Measurements from ENCODE around the gene TMEM125.

The TMEM125 gene

GRCh38 chr1:43305926-43306687 lies 36.3 kb downstream of the TMEM125 start:
- TF ChIP-seq POLR2AphosphoS5 (IDR thresholded peaks at IDR 0.05; ENCODE audit: low read depth): no peak
- TF ChIP-seq, protein P1, sequence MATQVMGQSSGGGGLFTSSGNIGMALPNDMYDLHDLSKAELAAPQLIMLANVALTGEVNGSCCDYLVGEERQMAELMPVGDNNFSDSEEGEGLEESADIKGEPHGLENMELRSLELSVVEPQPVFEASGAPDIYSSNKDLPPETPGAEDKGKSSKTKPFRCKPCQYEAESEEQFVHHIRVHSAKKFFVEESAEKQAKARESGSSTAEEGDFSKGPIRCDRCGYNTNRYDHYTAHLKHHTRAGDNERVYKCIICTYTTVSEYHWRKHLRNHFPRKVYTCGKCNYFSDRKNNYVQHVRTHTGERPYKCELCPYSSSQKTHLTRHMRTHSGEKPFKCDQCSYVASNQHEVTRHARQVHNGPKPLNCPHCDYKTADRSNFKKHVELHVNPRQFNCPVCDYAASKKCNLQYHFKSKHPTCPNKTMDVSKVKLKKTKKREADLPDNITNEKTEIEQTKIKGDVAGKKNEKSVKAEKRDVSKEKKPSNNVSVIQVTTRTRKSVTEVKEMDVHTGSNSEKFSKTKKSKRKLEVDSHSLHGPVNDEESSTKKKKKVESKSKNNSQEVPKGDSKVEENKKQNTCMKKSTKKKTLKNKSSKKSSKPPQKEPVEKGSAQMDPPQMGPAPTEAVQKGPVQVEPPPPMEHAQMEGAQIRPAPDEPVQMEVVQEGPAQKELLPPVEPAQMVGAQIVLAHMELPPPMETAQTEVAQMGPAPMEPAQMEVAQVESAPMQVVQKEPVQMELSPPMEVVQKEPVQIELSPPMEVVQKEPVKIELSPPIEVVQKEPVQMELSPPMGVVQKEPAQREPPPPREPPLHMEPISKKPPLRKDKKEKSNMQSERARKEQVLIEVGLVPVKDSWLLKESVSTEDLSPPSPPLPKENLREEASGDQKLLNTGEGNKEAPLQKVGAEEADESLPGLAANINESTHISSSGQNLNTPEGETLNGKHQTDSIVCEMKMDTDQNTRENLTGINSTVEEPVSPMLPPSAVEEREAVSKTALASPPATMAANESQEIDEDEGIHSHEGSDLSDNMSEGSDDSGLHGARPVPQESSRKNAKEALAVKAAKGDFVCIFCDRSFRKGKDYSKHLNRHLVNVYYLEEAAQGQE (IDR thresholded peaks at IDR 0.05; ENCODE audit: insufficient replicate concordance, low read depth): no peak
- no peak for TF ChIP-seq SPI1 (IDR thresholded peaks at IDR 0.05; ENCODE audit: borderline replicate concordance, low read depth)
- no peak for TF ChIP-seq CTCF (IDR thresholded peaks at IDR 0.05; ENCODE audit: insufficient read depth, low read length)
- no peak for TF ChIP-seq GABPA (IDR thresholded peaks at IDR 0.05; ENCODE audit: low read depth)
- H3K4me3 ChIP-seq (replicated peaks; ENCODE audit: insufficient read depth, low read length): no peak overlapping the region
- no peak for DNase-seq (ENCODE audit: low read depth in 1 of 2, low spot score in 1 of 2)
- no peak overlapping the region for H3K27ac ChIP-seq (replicated peaks)
- no peaks in the 10 kb centered on the region for H3K27me3 ChIP-seq (ENCODE audit: insufficient read depth, poor library complexity, severe bottlenecking)

GRCh38 chr1:43306688-43307457 lies 37.1 kb downstream of the TMEM125 start:
- no peaks in the 10 kb centered on the region for H3K27me3 ChIP-seq (ENCODE audit: insufficient read depth, poor library complexity, severe bottlenecking)
- no peak overlapping the region for H3K27ac ChIP-seq (replicated peaks)
- DNase-seq (ENCODE audit: low read depth in 1 of 2, low spot score in 1 of 2): no peak
- H3K4me3 ChIP-seq (replicated peaks; ENCODE audit: insufficient read depth, low read length): no peak overlapping the region
- no peak for TF ChIP-seq CTCF (IDR thresholded peaks at IDR 0.05; ENCODE audit: insufficient read depth, low read length)
- TF ChIP-seq, protein P1 (IDR thresholded peaks at IDR 0.05; ENCODE audit: insufficient replicate concordance, low read depth): no peak
- TF ChIP-seq GABPA (IDR thresholded peaks at IDR 0.05; ENCODE audit: low read depth): no peak
- no peak for TF ChIP-seq SPI1 (IDR thresholded peaks at IDR 0.05; ENCODE audit: borderline replicate concordance, low read depth)
- TF ChIP-seq POLR2AphosphoS5 (IDR thresholded peaks at IDR 0.05; ENCODE audit: low read depth): no peak

DNA sequence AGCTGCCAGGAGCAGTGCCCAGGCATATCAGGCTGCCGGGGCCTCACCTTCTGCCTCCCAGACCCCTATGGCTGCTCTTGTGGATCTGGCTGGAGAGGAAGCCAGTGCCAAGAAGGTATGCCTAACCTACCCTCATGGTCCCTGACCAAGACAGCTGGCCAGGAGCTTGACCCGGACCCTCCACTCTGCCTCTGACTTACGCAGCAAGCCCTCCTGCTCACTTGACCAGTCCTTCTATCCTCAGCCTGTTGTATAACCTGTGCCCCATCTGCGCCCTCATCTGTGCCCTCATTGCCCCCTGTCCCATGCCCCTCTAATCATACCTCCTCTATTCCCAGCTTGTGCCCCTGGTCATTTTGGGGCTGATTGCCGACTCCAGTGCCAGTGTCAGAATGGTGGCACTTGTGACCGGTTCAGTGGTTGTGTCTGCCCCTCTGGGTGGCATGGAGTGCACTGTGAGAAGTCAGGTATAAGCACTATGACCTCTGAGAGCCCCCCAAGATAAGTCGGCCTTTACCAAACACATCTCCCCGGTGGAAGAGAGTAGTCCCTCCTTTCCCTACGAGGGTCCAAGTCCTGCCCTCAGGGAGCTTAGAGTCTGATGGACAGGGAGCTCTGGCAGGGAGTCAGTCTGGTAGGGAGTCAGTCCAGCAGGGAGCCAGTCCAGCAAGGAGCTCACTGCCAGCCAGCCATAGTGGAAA lies 37.8 kb downstream of the TMEM125 start:
- TF ChIP-seq, protein P1 (IDR thresholded peaks at IDR 0.05; ENCODE audit: insufficient replicate concordance, low read depth): no peak
- TF ChIP-seq POLR2AphosphoS5 (IDR thresholded peaks at IDR 0.05; ENCODE audit: low read depth): no peak
- no peak for TF ChIP-seq SPI1 (IDR thresholded peaks at IDR 0.05; ENCODE audit: borderline replicate concordance, low read depth)
- TF ChIP-seq GABPA (IDR thresholded peaks at IDR 0.05; ENCODE audit: low read depth): no peak
- no peak for TF ChIP-seq CTCF (IDR thresholded peaks at IDR 0.05; ENCODE audit: insufficient read depth, low read length)
- H3K4me3 ChIP-seq (replicated peaks; ENCODE audit: insufficient read depth, low read length): no peak overlapping the region
- no peak for DNase-seq (ENCODE audit: low read depth in 1 of 2, low spot score in 1 of 2)
- no peaks in the 10 kb centered on the region for H3K27me3 ChIP-seq (ENCODE audit: insufficient read depth, poor library complexity, severe bottlenecking)
- no peak overlapping the region for H3K27ac ChIP-seq (replicated peaks)
